CD4-positive, alpha-beta memory T cell (primary cell): ENCODE measurements around the gene PRR14L. TPM values are rescaled to one million over a fixed set of nuclear protein-coding genes. Genes with fewer than 3 reads are reported as not detected.

Source experiments
- CTCF ChIA-PET: fragments of 350-600 bp; sonication (Branson Sonifier 250); formaldehyde crosslinking; loops from one replicate; lab custom pipeline; 2021; ENCODE audit warnings: inconsistent platforms; ENCODE audit not compliant: partially characterized antibody; lab: Charles Lee
- POLR2A ChIA-PET: fragments of 350-600 bp; sonication (Branson Sonifier 250); formaldehyde crosslinking; loops from one replicate; lab custom pipeline; 2021; ENCODE audit not compliant: partially characterized antibody; lab: Charles Lee
- DNase-seq, 5 donors: peaks; one replicate each; pipeline versions ENCODE4 v3.0.0 to v3.0.0-alpha.2; 2020 to 2022; ENCODE audit warnings: mixed read lengths in 1 of 5
- H3K27ac ChIP-seq: one replicate; pipeline ENCODE4 v1.7.0; 2013; ENCODE audit warnings: low read depth, low read length
- H3K27me3 ChIP-seq: 2 replicates; pipeline ENCODE4 v1.7.0; 2013; ENCODE audit warnings: mild to moderate bottlenecking, low read length, moderate library complexity; ENCODE audit not compliant: insufficient read depth
- H3K36me3 ChIP-seq: 2 replicates; pipeline ENCODE4 v1.7.0; 2013; ENCODE audit warnings: mild to moderate bottlenecking, low read length, moderate library complexity; ENCODE audit not compliant: insufficient read depth
- H3K4me1 ChIP-seq: 2 replicates; pipeline ENCODE4 v1.7.0; 2013; ENCODE audit warnings: mild to moderate bottlenecking, low read length, moderate library complexity; ENCODE audit not compliant: insufficient read depth
- H3K4me3 ChIP-seq, 2 donors: one replicate each; pipeline ENCODE4 v1.7.0; 2013; ENCODE audit warnings: low read length in 2 of 2, mild to moderate bottlenecking in 1 of 2
- H3K9me3 ChIP-seq, 2 donors: one replicate each; pipeline ENCODE4 v1.7.0; 2013; ENCODE audit warnings: low read length in 2 of 2, control low read depth in 1 of 2; ENCODE audit not compliant: control insufficient read depth in 1 of 2
- H3K27ac Mint-ChIP-seq, 7 donors: one replicate each; pipeline ENCODE4 v1.8.0; 2020 to 2021; ENCODE audit warnings: mixed read lengths in 7 of 7, mild to moderate bottlenecking in 6 of 7, inconsistent platforms in 3 of 7, moderate library complexity in 3 of 7
- H3K27me3 Mint-ChIP-seq, 2 donors: one replicate each; pipeline ENCODE4 v1.8.0; 2020 to 2021; ENCODE audit warnings: mixed read lengths in 2 of 2
- H3K36me3 Mint-ChIP-seq, 2 donors: one replicate each; pipeline ENCODE4 v1.8.0; 2020 to 2021; ENCODE audit warnings: mixed read lengths in 2 of 2, inconsistent platforms in 1 of 2, mild to moderate bottlenecking in 1 of 2
- H3K4me1 Mint-ChIP-seq, 4 donors: one replicate each; pipeline ENCODE4 v1.8.0; 2020 to 2021; ENCODE audit warnings: mixed read lengths in 4 of 4, mild to moderate bottlenecking in 1 of 4
- H3K4me3 Mint-ChIP-seq, 8 donors: one replicate each; pipeline ENCODE4 v1.8.0; 2020 to 2021; ENCODE audit warnings: mixed read lengths in 8 of 8, mild to moderate bottlenecking in 7 of 8, moderate library complexity in 6 of 8, inconsistent platforms in 3 of 8
- H3K9me3 Mint-ChIP-seq, 8 donors: one replicate each; pipeline ENCODE4 v1.8.0; 2020 to 2021; ENCODE audit warnings: mixed read lengths in 8 of 8, mild to moderate bottlenecking in 5 of 8, inconsistent platforms in 3 of 8, moderate library complexity in 1 of 8
- intact Hi-C: fragments of 100-400 bp; cut with micrococcal nuclease; formaldehyde crosslinking; loops from one replicate; pipeline ENCODE4 v1.15.1; 2023
- polyA plus RNA-seq, 2 donors: library from polyadenylated mRNA; unstranded; fragments of 300-500 nt; fragmentation: Illumina TruSeq; gene quantifications; one replicate each; pipeline ENCODE4 v1.2.3, GENCODE V29; 2021
- total RNA-seq, 2 experiments: library from RNA; stranded (reverse); gene quantifications; one replicate each; pipeline ENCODE4 v1.2.3, GENCODE V29; 2021

PRR14L gene
- total and polyA plus RNA-seq, 4 experiments from 2014 or later, result 13.4 to 72.6 (median 53.6) TPM

DNA sequence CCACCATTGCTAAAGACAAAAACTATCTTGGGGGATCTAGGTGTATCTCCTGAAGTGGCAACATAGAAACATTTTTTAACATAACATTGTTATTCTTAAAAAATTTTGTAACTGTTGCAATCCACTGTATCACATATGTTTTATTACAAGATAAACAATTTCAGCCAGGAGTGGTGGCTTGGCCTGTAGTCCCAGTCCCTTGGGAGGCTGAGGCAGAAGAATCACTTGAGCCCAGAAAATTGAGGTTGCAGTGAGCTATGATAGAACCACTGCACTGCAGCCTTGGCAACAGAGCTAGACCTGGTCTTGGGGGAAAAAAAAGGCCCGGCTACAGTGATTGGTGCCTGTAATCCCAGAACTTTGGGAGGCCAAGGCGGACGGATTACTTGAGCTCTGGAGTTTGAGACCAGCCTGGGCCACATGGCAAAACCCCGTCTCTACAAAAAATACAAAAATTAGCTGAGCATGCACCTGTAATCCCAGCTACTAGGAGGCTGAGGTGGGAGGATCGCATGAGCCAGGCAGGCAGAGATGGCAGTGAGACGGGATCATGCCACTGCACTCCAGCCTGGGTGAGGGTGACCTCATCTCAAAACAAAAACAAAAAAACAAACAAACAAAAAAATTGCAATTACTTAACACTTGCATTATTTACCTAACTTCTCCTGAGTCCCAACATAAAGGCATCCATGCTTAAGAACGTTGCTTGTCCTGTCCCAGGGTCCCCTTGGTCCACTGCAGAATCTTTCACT lies 2.3 kb upstream of the PRR14L start:
- Histone ChIP-seq H3K27ac (no peak overlapping the region), H3K4me3 (no peak overlapping the region), H3K4me1 (peaks cover 49% of the 10 kb centered on the region), H3K27me3 (no peaks in the 10 kb centered on the region), H3K9me3 (no peaks in the 10 kb centered on the region), H3K36me3 (no peaks in the 10 kb centered on the region)
- H3K27me3 Mint-ChIP-seq, result no peaks in the 10 kb centered on the region
- H3K4me3 Mint-ChIP-seq, result peak overlapping the region in 6 of 8 donors; percentile 8 to 95 (median 47)
- no peak for DNase-seq
- ChIA-PET POLR2A (interaction anchor here (0.5 to 2.7 kb wide), 4 partner anchors 76 to 1327 kb away, joined by 3 to 27 read pairs (median 8); partner anchors contain the start of genes MTFP1 and YWHAH), CTCF (interaction anchor here (1.1 to 3.0 kb wide), 2 partner anchors 87 to 91 kb away, joined by 5 to 17 read pairs; partner anchors contain the start of gene PISD)
- H3K36me3 Mint-ChIP-seq, result peaks cover 3 to 14% of the 10 kb centered on the region in 2 donors
- peak overlapping the region in 5 of 7 donors; percentile 29 to 99 (median 89) for H3K27ac Mint-ChIP-seq
- peaks cover 34 to 68% (median 51%) of the 10 kb centered on the region in 4 donors for H3K4me1 Mint-ChIP-seq
- H3K9me3 Mint-ChIP-seq, result peaks cover 0 to 3% (median 0%) of the 10 kb centered on the region in 8 donors
- intact Hi-C loops, result loop anchor here (5.0 to 10.0 kb wide), 2 partner anchors 405 to 723 kb away; partner anchors contain the start of genes FBXO7 and PATZ1

- peak overlapping the region; percentile 85 for H3K27ac ChIP-seq
- peaks cover 37 to 77% (median 55%) of the 10 kb centered on the region in 4 donors for H3K4me1 Mint-ChIP-seq
- peaks cover 0 to 3% (median 0%) of the 10 kb centered on the region in 8 donors for H3K9me3 Mint-ChIP-seq
- no peaks in the 10 kb centered on the region for H3K36me3 ChIP-seq
- DNase-seq, result no peak
- CTCF ChIA-PET, result interaction anchor here (0.9 to 1.4 kb wide), 2 partner anchors 86 to 88 kb away, joined by 3 to 5 read pairs; partner anchors contain the start of gene PISD
- H3K36me3 Mint-ChIP-seq, result peaks cover 3 to 21% of the 10 kb centered on the region in 2 donors
- H3K4me3 ChIP-seq, result peak overlapping the region; percentile 20 to 87
- no peaks in the 10 kb centered on the region for H3K9me3 ChIP-seq
- H3K4me1 ChIP-seq, result peaks cover 55% of the 10 kb centered on the region
- intact Hi-C loops, result loop anchor here (1.0 to 10.0 kb wide), 5 partner anchors 194 to 724 kb away; partner anchors contain the start of genes FBXO7, PATZ1, SFI1 and YWHAH
- no peaks in the 10 kb centered on the region for H3K27me3 ChIP-seq
- H3K27ac Mint-ChIP-seq, result peak overlapping the region; percentile 93 to 97 (median 96)
- POLR2A ChIA-PET, result interaction anchor here (0.7 to 1.2 kb wide), 3 partner anchors 89 to 725 kb away, joined by 3 read pairs; partner anchors contain the start of gene PISD
- peak overlapping the region; percentile 92 to 100 (median 96) for H3K4me3 Mint-ChIP-seq
- H3K27me3 Mint-ChIP-seq, result no peaks in the 10 kb centered on the region
Observed at GRCh38 chr22:31750365-31751284, 693 bp upstream of the PRR14L start.

DNA sequence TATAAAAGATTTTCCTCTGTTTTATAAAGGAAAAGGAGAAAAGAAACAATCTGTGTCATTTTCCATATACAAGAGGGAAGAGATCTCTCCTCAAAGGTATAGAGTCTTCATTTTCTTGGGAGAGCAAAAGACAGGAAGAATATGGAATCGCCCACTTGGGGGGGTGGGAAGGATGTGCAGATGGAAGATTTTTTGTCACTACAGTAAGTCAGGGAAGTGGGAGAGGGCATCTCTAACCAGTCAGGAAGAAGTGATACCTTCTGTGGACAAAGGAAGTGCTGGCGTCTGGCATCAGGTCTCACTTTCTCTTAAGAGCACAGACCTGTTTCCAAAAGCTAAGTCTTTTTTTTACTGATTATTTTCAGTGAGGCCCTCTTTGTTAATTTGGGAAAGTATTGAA lies 1.4 kb downstream of the PRR14L start:
- Histone ChIP-seq H3K4me3 (peak overlapping the region; percentile 24 to 87), H3K27ac (peak overlapping the region; percentile 85), H3K4me1 (peaks cover 42% of the 10 kb centered on the region), H3K36me3 (no peaks in the 10 kb centered on the region), H3K9me3 (no peaks in the 10 kb centered on the region), H3K27me3 (no peaks in the 10 kb centered on the region)
- ChIA-PET POLR2A (no interaction called here), CTCF (interaction anchor here (1.3 kb wide), 1 partner anchor 222 kb away, joined by 3 read pairs; no protein-coding TSS in a partner anchor)
- peaks cover 30 to 65% (median 46%) of the 10 kb centered on the region in 4 donors for H3K4me1 Mint-ChIP-seq
- peaks cover 7 to 28% of the 10 kb centered on the region in 2 donors for H3K36me3 Mint-ChIP-seq
- H3K9me3 Mint-ChIP-seq, result peaks cover 0 to 3% (median 0%) of the 10 kb centered on the region in 8 donors
- peak overlapping the region; percentile 39 to 97 (median 95) for H3K27ac Mint-ChIP-seq
- peak overlapping the region; percentile 92 to 100 (median 96) for H3K4me3 Mint-ChIP-seq
- no peak for DNase-seq
- intact Hi-C loops, result loop anchor here (2.0 kb wide), 1 partner anchor 72 kb away; no protein-coding TSS in a partner anchor
- H3K27me3 Mint-ChIP-seq, result no peaks in the 10 kb centered on the region

DNA sequence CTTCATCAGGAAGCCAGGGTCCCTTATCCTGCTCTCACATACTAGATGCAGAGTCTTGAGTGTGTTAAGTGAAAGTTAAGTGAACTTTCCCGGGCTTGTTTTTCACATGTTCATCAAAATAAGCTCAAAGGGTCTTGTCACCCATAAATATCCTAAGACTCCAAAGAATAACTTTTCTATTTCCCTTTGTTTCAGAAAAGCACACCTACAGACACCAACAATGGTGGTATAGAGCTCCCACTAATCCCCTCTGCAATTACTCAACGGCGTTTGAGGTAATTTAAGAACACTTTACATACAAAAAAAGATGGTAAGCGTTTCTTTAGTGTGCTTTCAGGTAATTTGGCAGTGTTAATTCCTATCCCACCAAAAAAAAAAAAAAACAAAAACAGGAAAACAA lies 2.5 kb downstream of the PRR14L start:
- no peak overlapping the region for H3K4me3 ChIP-seq

DNA sequence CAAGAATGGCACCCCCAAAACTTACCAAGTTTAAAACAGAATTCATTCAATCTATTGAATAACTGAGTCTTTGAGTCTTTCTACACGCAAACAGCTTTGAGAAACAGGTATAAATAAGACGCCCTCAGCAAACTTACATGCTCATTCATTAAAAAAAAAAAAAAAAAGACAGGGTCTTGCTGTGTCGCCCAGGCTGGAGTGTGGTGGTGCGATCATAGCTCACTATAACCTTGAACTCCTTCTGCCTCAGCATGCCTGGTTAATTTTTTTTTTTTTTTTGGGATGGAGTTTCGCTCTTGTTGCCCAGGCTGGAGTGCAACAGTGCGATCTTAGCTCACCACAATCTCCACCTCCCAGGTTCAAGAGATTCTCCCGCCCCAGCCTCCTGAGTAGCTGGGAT lies 6.1 kb downstream of the PRR14L start:
- intact Hi-C loops, result no loop called here
- Histone ChIP-seq H3K9me3 (no peaks in the 10 kb centered on the region), H3K4me3 (no peak overlapping the region), H3K4me1 (peaks cover 25% of the 10 kb centered on the region), H3K36me3 (no peaks in the 10 kb centered on the region), H3K27me3 (no peaks in the 10 kb centered on the region), H3K27ac (no peak overlapping the region)
- Mint-ChIP-seq H3K4me3 (no peak overlapping the region), H3K27me3 (no peaks in the 10 kb centered on the region), H3K4me1 (peaks cover 30 to 62% (median 45%) of the 10 kb centered on the region in 4 donors), H3K36me3 (peaks cover 27 to 49% of the 10 kb centered on the region in 2 donors), H3K9me3 (no peaks in the 10 kb centered on the region), H3K27ac (peak overlapping the region in 2 of 7 donors; percentile 7 to 84)
- DNase-seq, result no peak
- POLR2A ChIA-PET, result interaction anchor here (1.4 kb wide), 1 partner anchor 10 kb away, joined by 3 read pairs; the partner anchor contains the start of gene DEPDC5
- CTCF ChIA-PET, result interaction anchor here (1.5 kb wide), 1 partner anchor 226 kb away, joined by 4 read pairs; no protein-coding TSS in a partner anchor

More for the DNA sequence above, 2.5 kb downstream of the PRR14L start:
- Mint-ChIP-seq H3K27me3 (no peaks in the 10 kb centered on the region), H3K36me3 (peaks cover 11 to 34% of the 10 kb centered on the region in 2 donors), H3K9me3 (peaks cover 0 to 3% (median 0%) of the 10 kb centered on the region in 8 donors), H3K4me1 (peaks cover 33 to 60% (median 44%) of the 10 kb centered on the region in 4 donors), H3K4me3 (peak overlapping the region in 3 of 8 donors; percentile 36 to 48 (median 39)), H3K27ac (peak overlapping the region in 4 of 7 donors; percentile 7 to 97 (median 47))
- no peaks in the 10 kb centered on the region for H3K36me3 ChIP-seq
- H3K9me3 ChIP-seq, result no peaks in the 10 kb centered on the region
- CTCF ChIA-PET, result no interaction called here
- no peak for DNase-seq
- peaks cover 33% of the 10 kb centered on the region for H3K4me1 ChIP-seq
- no peak overlapping the region for H3K27ac ChIP-seq
- intact Hi-C loops, result no loop called here
- POLR2A ChIA-PET, result no interaction called here
- no peaks in the 10 kb centered on the region for H3K27me3 ChIP-seq

- H3K4me3 ChIP-seq, result no peak overlapping the region
- Mint-ChIP-seq H3K9me3 (no peaks in the 10 kb centered on the region), H3K36me3 (peaks cover 33 to 57% of the 10 kb centered on the region in 2 donors), H3K27ac (peak overlapping the region in 5 of 7 donors; percentile 2 to 53 (median 35)), H3K27me3 (no peaks in the 10 kb centered on the region), H3K4me1 (peaks cover 29 to 62% (median 43%) of the 10 kb centered on the region in 4 donors), H3K4me3 (no peak overlapping the region)
- intact Hi-C loops, result no loop called here
- H3K27me3 ChIP-seq, result no peaks in the 10 kb centered on the region
- H3K36me3 ChIP-seq, result no peaks in the 10 kb centered on the region
- H3K27ac ChIP-seq, result no peak overlapping the region
- CTCF ChIA-PET, result interaction anchor here (1.5 kb wide), 1 partner anchor 228 kb away, joined by 4 read pairs; no protein-coding TSS in a partner anchor
- DNase-seq, result no peak
- H3K4me1 ChIP-seq, result peaks cover 19% of the 10 kb centered on the region
- POLR2A ChIA-PET, result no interaction called here
- no peaks in the 10 kb centered on the region for H3K9me3 ChIP-seq
Observed at GRCh38 chr22:31742682-31743081, 7.2 kb downstream of the PRR14L start.
